HG03108 (cell line): ENCODE data around the gene NKX1-1.
"Not testable (repeated sequence)": the region's sequence is repeated elsewhere in the genome, so short reads cannot be mapped to it uniquely, and the experiment has no call there.

Source experiments
- ATAC-seq: cut with Tn5 transposase; IDR thresholded peaks from one replicate; pipeline ENCODE4 v1.9.1; 2021; ENCODE audit warnings: moderate library complexity; ENCODE audit not compliant: unreplicated experiment

The NKX1-1 gene

GRCh38 chr4:1393866-1394265, 12.4 kb downstream of the NKX1-1 start:
- no peak for ATAC-seq

DNA sequence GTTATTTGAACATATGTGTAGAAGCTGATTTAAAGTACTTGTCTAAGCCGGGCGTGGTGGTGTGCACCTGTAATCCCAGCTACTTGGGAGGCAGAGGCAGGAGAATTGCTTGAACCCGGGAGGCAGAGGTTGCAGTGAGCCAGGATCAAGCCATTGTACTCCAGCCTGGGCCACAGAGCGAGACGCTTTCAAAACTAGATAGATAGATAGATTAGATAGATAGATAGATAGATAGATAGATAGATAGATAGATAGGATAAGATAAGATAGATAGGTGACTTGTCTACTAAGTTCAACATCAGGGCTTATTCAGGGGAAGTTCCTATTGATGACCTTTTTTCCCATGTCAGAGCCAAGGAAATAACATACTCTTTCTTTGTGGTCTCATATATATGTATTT, 12.9 kb downstream of the NKX1-1 start:
- ATAC-seq: not testable (repeated sequence)

GRCh38 chr4:1385373-1386340, 20.6 kb downstream of the NKX1-1 start:
- ATAC-seq: no peak

- ATAC-seq: no peak
These were observed 21.4 kb downstream of the NKX1-1 start for GRCh38 chr4:1384675-1385372.

DNA sequence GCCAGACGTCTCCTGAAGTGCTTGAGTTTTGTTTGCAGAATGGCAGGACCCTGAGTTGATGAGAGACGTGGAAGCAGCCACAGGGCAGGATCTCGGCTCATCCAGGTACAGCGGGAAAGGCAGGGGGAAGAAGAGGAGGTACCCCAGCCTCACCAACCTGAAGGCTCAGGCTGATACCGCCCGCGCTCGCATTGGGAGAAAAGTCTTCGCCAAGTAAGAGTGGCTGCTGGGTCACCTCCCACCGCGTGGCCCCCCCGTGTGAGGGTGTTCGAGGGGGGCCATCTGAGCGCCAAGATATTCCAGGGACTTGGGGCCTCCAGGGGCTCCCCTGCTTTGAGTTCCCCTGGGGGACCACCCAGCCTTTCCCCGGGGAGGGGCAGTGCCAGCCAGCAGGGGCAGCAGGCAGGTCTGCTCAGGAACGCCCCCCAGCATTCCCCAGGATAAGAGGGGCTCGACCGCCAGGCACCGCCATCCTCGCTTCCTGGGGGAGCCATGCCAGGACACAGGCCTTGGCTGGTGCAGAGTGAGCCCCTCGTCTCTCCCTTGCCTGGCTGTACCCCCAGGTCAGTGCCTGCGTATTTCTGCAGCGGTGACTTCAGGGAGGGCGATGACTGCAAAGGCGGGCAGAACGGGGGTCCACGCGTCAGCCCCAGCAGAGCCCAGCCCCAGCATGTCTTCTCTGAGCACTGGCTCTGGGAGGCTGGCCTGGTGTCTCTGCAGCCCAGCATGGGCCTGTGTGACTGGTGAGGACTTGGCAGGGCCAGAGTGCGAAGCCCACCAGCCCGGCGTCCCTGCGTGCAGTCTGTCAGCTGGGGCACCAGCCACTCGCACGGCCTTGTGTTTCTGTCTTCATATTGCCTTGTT, 22.3 kb downstream of the NKX1-1 start:
- no peak for ATAC-seq

- ATAC-seq: no peak
These were observed 23.2 kb downstream of the NKX1-1 start for GRCh38 chr4:1382776-1383727.

GRCh38 chr4:1381944-1382541, 24.2 kb downstream of the NKX1-1 start:
- ATAC-seq: no peak

GRCh38 chr4:1381181-1381621, 25.0 kb downstream of the NKX1-1 start:
- ATAC-seq: no peak

- no peak for ATAC-seq
These were observed 25.7 kb downstream of the NKX1-1 start for GRCh38 chr4:1380368-1381151.

DNA sequence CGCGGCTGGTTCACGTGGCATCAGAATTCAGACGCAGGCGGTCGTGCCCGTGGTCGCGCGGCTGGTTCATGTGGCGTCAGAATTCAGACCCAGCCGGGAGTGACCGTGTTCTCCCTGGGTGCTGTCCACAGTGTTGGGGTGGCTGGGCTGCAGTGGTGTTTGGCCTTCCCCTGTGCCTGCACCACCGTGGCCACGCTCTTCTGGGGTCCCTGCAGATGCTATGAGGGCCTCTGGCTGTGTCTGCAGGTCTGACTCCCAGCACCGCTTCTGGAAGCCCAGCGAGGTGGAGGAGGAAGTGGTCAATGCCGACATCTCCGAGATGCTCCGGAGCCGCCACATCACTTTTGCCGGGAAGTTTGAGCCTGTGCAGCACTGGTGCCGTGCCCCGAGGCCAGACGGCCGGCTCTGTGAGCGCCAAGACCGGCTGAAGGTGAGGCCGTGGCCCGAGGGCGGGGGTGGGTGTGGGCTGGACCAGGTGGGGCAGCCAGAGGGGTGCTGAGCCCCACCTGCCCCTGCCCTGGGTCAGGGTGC, 26.4 kb downstream of the NKX1-1 start:
- no peak for ATAC-seq

- ATAC-seq: no peak
These were observed 26.9 kb downstream of the NKX1-1 start for GRCh38 chr4:1379351-1379781.

- no peak for ATAC-seq
These were observed 27.5 kb downstream of the NKX1-1 start for GRCh38 chr4:1378559-1379231.

DNA sequence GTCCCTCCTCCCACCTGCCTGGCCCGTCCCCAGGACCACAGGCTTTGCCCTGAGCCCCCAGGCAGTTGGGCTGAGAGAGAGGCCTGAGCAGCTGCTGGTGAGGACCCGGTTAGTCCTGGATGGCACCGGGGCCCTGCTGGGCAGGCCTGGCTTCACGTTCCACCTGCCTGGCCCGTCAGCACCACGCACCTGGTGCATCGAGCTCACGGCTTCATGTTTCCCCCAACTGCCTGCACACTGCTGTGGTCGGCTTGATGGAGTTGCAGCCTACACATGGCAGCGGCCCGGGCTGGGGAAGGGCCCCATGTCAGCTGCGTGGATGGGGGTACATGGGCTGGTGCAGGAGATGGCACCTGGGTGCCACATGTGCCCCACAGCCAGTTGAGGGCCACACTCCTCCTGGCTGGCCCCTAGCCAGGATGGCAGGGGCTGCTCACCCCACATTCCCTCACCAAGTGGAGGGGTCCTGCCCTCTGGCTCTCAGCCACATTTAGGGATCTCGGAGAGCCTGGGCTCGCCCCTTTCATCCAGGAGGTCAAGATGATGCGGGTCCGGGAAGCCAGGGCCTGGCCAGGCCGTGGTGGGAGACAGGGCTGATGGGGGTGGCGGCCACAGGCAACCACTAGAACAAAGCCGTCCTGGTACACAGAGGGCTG, 28.5 kb downstream of the NKX1-1 start:
- no peak for ATAC-seq

GRCh38 chr4:1376841-1377605, 29.2 kb downstream of the NKX1-1 start:
- no peak for ATAC-seq

DNA sequence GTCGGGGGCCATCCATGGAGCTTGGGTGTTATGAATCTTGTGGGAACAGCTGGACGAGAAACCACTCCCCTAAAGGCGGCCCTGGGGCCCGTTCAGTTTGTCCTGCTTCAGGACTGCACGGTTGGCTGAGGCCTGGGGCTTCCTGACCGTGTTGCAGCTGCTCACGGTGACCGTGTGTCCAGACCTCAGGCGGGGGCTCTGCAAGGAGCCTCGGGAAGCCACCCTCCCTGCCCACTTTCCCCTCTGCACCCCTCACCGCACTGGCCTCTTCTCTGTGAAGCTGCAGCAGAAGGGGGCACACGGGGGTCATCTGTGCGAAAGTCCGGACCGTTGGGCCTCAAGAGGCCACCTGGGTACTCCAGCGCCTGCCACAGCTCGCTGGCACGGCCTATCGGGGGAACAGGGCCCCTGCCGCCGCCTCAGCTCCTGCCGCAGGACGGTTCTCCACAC, 29.8 kb downstream of the NKX1-1 start:
- no peak for ATAC-seq

DNA sequence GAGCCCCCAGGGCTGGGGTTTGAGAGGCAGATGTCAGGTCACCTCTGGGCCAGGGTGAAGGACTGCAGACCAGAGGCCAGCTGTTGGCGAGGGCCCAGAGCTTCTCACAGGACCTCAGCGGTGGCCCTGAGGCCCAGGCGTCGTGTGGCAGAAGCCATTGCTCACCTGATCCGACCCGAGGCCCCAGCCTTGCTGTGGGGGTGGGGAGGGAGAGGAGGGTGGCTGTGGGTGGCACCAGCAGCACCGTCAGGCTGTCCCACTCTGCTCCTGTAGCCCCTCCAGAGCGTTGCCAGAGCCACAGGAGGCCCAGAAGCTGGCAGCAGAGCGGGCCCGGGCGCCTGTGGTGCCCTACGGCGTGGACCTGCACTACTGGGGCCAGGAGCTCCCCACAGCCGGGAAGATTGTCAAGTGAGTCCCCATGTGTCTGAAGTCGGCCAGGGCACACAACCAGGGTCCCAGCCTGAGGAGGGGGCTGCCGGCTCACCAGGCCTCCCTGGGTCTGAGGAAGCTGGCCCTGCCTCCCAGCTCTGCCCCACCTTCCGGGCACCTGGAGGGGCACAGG, 30.4 kb downstream of the NKX1-1 start:
- no peak for ATAC-seq
